Epithelial cell of prostate (primary cell): ENCODE measurements around the gene TESK2.
A peak's percentile ranks its signal among the peaks of the same experiment; 100 is the strongest.

Source experiments
- DNase-seq: peaks from one replicate; pipeline ENCODE4 v3.0.0-alpha.2; 2011; ENCODE audit warnings: low read depth, low spot score
- H3K27ac ChIP-seq: fragments of 450-650 bp; 2 replicates; pipeline ENCODE4 v1.5.1; 2017; ENCODE audit warnings: mild to moderate bottlenecking

Gene TESK2

DNA sequence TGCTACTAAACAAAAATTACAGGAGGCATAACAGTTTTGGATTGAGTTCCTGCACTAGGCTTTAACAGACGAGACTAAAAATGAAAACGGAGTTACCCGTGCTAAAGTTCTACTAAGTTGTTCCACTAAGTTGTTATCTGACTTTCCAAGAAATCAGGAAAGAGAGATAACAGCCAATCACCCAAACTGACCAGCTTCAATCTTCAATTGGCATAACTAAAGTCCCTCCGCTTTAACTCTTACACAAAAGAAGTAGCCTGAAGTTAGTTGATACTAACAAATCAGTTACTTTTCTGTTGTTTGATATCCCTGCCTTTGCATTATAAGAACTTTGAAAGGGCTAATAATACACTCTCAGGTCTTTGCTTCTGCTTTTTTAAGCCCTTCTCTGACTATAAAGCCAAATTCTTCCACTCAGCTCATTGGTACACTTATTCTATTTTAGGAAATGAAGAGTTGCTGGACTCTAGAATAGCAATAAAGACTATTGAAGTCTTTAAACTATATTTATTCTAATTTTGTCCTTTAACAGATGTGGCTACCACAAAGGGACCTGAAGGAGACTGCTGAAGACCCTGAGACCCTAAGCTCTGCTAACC, 61.3 kb downstream of the TESK2 start:
- no peak for DNase-seq

DNA sequence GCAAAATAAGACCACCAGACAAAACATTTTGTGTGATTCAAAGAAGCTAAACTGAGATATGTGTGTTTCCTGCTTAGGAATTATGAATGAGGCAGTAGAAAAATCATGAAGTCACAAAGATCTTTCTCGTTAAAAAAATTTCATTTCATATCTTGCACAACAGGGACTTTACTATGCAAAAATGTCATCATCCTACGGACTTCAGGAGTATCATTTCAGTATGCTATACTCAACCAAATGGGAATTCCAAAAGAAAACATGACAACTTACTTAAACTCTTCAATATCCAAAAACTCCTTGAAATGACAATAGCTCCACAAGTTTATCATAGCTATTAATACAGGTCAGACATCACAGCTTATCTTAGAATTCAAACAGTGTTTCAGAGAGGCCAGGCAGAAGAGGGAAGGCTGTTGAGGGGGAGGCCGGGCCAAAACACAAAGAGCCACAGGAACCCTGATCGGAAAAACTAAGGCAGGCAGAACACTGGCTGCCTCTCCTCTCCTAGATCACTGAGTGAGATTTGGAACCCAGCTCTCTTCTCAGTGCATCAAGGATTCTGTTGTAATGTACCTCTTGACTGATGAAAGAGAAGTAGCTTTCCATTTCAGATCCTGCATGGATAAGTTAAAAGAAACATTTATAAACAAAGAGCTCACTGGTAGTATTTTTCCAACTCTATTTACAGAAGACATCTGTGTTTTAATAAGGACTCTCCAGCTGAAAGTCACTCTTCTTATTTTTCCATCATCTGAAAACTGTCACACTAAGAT, 66.9 kb downstream of the TESK2 start:
- DNase-seq, result no peak
- no peak overlapping the region for H3K27ac ChIP-seq

More for the DNA sequence above, 61.3 kb downstream of the TESK2 start:
- no peak overlapping the region for H3K27ac ChIP-seq

DNA sequence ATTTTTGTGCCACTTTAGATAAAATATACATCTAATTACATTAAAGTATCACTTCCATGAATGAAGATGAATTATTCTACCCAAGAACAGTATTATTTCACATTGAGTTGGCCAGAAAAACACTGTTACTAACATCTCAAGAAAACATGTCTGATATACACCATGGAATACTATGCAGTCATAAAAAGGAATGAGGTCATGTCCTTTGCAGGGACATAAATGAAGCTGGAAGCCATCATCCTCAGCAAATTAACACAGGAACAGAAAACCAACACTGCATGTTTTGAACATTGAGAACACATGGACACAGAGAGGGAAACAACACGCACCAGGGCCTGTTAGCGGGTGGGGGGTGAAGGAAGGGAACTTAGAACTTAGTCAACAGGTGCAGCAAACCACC, 69.0 kb downstream of the TESK2 start:
- no peak for DNase-seq
- H3K27ac ChIP-seq, result no peak overlapping the region

DNA sequence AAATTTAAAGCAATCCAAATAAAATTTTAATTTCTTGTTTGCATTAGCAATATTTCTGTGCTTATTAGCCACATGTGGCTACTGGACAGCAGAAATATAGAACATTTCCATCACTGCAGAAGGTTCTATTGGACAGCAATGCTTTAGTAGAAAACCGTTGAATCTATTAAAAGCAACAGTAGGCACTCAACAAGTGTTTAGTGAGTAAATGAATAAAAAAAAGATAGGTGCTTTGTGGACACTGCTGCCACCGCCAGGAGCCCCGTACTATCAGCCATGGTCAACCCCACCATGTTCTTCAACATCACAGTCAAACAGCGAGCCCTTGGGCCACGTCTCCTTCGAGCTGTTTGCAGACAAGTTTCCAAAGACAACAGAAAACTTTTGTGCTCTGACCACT, 76.2 kb downstream of the TESK2 start:
- H3K27ac ChIP-seq, result no peak overlapping the region
- no peak for DNase-seq

DNA sequence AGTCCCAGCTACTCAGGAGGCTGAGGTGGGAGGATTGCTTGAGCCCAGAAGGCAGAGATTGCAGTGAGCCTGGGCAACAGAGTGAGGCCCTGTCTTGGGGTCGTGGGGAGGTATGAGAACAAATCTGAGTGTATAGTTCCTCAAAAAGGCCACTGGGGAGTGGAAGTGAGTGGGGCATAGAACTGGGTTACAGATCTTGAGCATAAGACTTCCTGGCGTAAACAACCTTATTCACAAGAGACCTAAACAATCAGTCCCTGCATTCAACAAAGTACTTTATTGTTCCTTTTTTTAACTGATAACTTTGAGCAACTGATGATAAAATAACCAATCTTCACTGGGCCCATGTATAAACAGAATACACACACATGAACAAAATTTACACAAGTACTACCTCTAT, 78.1 kb downstream of the TESK2 start:
- DNase-seq, result no peak

DNA sequence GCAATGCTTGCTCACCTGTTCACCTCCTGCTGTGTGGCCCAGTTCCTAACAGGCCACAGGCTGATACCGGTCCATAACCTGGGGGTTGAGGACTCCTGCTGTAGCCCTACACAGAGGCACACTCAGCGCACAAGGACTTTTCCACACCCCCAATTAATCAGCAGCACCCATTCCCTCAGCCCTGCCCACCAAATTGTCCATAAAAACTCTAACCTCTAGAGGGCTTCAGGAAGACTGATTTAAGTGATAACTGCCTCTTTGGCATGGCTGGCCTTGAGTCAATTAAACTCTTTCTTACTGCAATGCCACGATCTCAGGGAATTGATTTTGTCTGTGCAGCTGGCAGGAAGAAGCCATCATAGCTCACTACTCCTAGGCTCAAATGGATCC, 79.5 kb downstream of the TESK2 start:
- H3K27ac ChIP-seq, result no peak overlapping the region

More for the DNA sequence above, 78.1 kb downstream of the TESK2 start:
- H3K27ac ChIP-seq, result no peak overlapping the region

DNA sequence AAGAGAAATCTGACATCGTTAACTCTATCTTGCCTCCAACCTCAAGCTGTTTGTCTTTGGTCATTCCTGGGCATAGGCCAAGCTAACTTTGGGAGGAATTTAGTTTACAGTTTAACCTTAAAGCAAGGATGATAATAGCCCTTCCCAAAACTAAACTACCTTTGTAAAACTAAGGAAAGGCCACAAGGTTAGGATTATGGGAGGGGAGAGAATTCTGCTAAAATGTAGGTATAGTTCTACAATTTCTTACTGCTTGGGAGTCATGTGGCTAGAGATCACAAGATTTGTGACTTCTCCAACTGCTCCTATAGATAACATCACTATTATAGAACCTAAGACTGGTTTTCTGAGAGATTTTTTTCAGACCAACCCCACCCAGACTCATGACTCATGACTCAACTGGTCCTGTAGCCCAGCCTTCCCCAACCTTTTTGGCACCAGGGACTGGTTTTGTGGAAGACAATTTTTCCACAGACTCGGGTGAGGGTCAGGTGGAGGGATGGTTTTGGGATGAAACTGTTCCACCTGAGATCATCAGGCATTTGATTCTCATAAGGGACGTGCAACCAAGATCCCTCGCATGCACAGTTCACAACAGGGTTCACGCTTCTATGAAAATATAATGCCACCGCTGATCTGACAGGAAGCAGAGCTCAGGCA, 80.0 kb downstream of the TESK2 start:
- H3K27ac ChIP-seq, result no peak overlapping the region

More for the DNA sequence above, 79.5 kb downstream of the TESK2 start:
- no peak for DNase-seq

DNA sequence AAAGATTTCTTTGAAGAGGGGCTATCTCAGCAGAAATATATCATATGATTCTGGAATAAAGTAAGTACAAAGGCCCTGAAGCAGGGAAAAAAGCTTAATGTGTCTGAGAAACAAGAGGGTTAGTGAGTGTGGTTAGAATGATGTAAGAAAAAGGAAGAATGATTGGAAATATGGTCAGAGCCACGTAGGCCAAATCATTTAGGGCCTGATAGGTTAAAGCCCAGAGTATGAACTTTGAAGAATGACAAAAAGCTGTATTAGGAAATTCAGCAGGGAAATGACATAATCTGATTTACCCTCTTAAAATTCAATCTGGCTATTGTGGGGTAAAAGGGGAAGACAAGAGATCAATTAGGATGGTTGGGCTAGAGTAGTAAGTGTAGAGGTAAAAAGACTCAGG, 81.7 kb downstream of the TESK2 start:
- no peak overlapping the region for H3K27ac ChIP-seq
- no peak for DNase-seq

More for the DNA sequence above, 80.0 kb downstream of the TESK2 start:
- peak; percentile 46 for DNase-seq

DNA sequence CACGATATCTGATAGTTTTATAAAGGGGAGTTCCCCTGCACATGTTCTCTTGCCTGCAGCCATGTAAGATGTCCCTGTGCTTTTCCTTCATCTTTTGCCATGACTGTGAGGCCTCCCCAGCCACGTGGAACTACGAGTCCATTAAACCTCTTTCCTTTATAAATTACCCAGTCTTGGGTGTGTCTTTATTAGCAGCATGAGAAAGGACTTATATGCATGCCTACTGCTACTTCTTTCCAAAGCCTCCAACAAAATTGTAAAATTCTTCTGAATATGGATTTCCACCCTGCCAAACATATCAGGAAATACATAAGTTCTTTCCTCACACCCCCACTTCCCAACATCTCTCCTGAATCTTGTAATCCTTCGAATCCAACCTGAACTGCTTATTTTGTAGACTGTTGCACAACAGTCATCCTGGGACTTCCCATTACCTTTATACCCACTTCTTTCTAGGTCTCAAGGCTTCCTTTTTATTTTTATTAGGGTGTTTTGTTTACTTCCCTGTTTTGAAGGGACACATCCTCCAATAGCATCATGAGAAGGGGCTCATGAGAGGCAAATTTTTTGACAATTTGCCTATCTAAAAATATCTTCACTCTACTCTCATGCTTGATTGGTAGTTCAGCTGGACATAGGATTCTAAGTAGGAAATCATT, 83.2 kb downstream of the TESK2 start:
- no peak for DNase-seq
- H3K27ac ChIP-seq, result no peak overlapping the region

DNA sequence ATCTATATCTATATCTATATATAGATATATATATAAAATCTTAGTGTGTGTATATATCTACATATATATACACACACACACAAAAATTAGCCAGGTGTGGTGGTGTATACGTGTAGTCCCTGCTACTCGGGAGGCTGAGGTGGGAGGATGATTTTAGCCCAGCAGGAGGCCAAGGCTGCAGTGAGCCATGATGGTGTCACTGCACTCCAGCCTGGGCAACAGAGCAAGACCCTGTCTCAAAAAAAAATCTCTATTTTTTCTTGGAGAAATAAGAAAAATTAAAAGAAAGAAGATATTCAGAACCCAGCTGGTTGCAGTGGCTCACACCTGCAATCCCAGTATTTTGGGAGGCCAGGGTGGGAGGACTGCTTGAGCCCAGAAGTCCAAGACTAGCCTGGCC, 85.3 kb downstream of the TESK2 start:
- H3K27ac ChIP-seq, result no peak overlapping the region
- DNase-seq, result no peak

DNA sequence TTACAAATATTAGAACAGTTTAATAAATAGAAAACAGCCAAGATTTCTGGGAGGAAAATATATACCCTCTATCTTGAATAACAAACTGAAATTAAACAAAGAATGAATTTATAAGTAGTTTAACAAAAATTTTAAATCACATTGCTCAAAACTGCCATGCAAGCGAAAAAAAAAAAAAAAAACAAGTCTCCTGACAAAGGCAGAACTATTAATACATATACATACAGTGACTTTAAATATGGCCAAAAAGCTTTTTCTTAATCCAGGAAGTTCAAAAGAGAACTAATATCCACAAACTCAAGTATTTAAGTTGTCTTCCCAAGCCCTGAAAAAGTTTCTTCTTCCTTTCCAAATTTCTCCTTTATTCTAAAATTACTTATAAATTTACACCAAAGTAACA, 87.2 kb downstream of the TESK2 start:
- H3K27ac ChIP-seq, result peak overlapping the region; percentile 61
- DNase-seq, result no peak

DNA sequence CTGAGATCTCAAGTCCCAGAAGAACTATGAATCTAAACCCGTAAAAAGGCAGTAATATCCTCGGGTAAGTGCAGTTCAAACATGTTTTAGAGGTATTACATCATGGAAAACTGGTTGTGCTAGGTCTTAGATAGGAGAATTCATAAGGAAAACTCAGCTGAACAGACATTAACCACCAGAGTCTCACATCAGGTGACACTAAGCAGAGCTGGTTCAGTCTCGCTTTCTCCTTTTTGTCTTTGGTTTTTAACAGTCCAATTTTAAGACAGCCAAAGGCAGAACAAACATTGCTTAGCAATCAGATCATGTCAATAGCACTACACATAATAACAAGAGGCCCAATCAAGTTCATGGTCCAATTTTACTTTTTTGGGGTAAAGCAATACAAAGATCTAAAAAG, 87.7 kb downstream of the TESK2 start:
- H3K27ac ChIP-seq, result peak overlapping the region; percentile 61
- peak; percentile 58 for DNase-seq

DNA sequence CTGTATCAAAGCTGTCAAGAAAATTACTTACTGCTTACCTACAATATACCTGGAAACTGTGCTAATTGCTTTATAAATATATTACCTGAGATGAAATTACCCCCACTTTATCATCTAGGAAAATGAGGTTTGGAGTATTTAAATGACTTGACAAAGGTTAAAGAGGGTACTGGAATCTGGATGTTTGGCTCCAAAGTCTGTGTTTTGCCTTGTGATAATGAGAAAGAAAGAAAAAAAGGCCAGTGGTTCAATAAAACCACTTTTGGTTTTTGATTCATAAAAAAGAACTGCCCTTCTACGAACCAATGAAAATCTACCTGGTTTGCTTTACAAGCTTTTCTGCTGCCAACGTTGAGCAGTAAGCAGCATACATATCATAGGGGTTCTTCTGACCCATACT, 89.4 kb downstream of the TESK2 start:
- no peak for DNase-seq
- H3K27ac ChIP-seq, result no peak overlapping the region

DNA sequence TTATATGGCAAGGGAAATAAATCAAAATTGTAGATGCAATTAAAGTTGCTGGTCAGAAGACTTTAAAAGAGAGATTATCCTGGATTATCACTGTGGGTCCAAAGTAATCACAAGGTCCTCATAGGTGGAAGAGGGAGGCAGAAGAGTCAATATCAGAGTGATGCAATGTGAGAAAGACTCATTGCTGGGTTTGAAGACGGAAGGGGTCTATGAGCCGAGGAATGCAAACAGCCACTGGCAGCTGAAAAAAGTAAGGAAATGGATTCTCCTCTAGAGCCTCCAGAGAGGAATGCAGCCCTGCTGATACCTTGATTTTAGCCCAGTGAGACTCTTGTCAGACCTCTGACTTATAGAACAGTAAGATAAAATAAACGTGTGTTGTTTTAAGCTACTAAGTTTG, 90.9 kb downstream of the TESK2 start:
- no peak overlapping the region for H3K27ac ChIP-seq
- DNase-seq, result no peak

DNA sequence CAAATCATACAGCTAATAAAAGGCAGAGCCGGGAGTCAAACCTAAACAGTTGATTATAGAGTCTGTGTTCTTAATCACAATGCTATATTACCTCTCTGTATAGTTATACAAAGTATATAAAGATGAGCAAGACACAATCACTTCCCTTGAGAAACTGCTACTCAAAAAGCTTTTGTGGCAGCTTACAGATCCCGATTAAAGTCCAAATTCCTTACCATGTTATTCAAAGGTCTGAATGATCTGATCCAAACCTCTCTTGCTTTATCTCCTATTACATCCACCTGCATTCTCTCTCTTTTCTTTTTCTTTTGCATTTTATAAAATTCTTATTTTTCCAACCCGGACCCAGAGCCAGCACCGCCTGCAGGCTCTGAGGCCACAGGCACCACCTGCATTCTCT, 93.7 kb downstream of the TESK2 start:
- no peak for DNase-seq
- no peak overlapping the region for H3K27ac ChIP-seq

DNA sequence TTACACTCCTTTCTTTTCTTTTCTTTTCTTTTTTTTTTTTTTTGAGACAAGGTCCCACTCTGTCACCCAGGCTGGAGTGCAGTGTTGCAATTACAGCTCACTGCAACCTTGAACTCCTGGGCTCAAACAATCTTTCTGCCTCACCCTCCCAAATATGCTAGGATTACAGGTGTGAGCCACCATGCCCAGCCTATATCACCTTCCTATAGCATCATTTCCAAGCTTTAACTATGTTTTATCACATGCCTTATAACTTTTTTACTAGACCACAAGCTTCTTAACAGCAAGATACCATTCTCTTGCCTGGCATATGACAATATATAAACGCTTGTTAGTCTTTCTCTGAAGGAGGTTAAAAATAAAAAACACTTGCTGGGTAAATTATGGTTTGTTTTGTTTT, 95.4 kb downstream of the TESK2 start:
- H3K27ac ChIP-seq, result no peak overlapping the region
- no peak for DNase-seq

DNA sequence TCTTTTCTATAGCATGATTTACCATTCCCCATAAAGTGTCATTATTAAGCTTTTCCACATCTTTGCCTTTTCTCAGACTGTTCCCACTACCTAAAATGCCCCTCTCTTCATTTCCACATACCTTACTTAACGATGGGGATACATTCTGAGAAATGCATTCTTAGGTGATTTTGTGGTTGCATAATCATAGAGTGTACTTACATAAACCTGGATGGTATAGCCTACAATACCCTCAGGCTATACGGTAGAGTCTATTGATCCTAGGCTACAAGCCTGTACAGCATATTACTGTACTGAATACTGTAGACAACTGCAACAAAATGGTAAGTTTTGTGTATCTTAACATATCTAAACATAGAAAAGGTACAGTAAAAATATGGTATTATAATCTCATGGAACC, 95.9 kb downstream of the TESK2 start:
- DNase-seq, result no peak
- no peak overlapping the region for H3K27ac ChIP-seq

DNA sequence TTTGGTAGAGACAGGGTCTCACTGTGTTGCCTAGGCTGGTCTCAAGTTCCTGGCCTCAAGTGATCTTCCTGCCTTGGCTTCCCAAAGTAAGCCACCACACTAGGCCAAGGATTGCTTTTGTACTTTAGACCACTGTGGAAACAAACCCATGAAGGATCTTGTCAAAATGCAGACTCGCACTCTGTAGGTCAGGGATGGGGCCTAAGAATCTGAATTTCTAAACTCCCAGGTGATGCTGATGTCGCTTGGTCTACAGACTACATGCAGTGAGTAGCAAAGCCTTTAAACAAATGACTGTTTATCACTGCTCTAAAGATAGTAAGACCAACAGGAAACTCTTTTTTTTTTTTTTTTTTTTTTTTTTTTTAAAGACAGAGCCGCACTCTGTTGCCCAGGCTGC, 96.6 kb downstream of the TESK2 start:
- H3K27ac ChIP-seq, result peak overlapping the region; percentile 9
- no peak for DNase-seq

DNA sequence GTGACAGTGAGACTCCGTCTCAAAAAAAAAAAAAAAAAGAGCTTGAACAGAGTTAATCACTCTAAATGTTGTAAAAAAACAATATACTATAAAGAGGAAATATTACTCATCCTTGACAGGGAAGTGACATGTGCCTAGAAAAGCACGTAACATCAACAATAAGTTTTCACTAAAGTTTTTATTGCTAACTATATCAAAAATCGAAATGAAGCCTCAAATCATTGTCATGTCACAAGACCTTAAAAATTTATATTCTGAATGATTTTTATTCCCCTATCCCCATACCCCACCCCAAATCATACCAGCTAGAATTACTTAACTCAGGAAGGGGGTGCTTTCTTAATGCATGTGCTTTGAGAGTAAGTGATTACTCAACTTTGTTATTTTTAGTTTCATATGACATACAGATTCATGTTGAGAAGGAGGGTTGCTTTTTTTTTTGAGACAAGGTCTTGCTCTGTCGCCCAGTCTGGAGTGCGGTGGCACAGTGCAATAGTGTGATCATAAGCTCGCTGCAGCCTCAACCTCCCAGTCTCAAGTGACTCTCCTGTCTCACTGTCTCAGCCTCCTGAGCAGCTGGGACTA, 97.2 kb downstream of the TESK2 start:
- peak overlapping the region; percentile 9 for H3K27ac ChIP-seq
- no peak for DNase-seq

DNA sequence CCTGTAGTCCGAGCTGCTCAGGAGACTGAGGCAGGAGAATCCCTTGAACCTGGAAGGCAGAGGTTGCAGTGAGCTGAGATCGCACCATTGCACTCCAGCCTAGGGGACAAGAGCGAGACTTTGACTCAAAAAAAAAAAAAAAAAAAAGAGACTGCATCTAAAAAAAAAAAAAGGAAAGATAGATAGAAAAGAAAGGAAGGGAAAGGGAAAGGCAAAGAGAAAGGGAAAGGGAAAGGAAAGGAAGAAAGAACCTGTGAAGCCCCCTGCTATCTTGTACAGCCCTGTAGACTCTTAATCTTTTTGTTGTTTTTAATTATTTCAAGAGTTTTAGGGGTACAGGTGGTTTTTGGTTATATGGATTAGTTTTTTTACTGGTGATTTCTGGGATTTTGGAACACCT, 104.7 kb downstream of the TESK2 start:
- no peak overlapping the region for H3K27ac ChIP-seq
- no peak for DNase-seq

DNA sequence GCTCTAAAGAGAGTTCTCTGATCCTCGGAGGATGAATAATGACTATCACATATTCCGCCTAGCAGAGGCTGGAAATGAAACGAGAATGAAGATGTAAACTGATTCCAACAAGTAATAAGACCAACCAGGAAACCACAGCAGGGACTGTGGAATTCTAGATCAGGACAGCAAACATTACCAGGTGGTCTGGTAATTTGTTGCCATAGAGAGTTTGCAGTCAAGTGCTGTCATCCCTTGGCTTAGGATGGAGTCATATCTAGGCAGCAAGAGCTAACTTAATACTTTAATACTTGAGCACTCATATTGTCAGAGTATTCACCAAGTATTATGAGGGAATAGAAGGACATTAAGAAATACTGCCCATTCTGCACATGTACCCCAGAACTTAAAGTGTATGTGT, 105.7 kb downstream of the TESK2 start:
- no peak for DNase-seq
- H3K27ac ChIP-seq, result no peak overlapping the region
